ENCODE measurements around the gene OPA1. TPM values are rescaled to one million over a fixed set of nuclear protein-coding genes. Genes with fewer than 3 reads are reported as not detected.
A peak's percentile ranks its signal among the peaks of the same experiment; 100 is the strongest.

OPA1 gene
- total and polyA plus RNA-seq, 4 donors, result 13.3 to 56.5 (median 40.1) TPM

GRCh38 chr3:193711964-193712598, 119.1 kb downstream of the OPA1 start:
- Histone ChIP-seq H3K9me3 (ENCODE audit: control insufficient read depth, low read length) (peaks cover 2% of the 10 kb centered on the region), H3K36me3 (ENCODE audit: control insufficient read depth in 1 of 2, insufficient read depth in 2 of 2, low read length in 1 of 2) (no peaks in the 10 kb centered on the region), H3K27me3 (ENCODE audit: control insufficient read depth in 1 of 2, insufficient read depth in 2 of 2, low read length in 1 of 2) (no peaks in the 10 kb centered on the region), H3K27ac (ENCODE audit: low read depth in 1 of 2, low read length in 2 of 2) (no peak overlapping the region), H3K4me1 (ENCODE audit: control insufficient read depth in 1 of 2, insufficient read depth in 2 of 2, low read length in 2 of 2) (no peaks in the 10 kb centered on the region), H3K4me3 (ENCODE audit: low read length in 2 of 2) (no peak overlapping the region)
- ATAC-seq (ENCODE audit: low FRiP score) (no peak), DNase-seq (no peak)
- WGBS, 2 donors, result 91% methylated on average over 19 of the region's 19 CpGs
- intact Hi-C loops (cut with DNase I), result no loop called here

- ATAC-seq (ENCODE audit: low FRiP score), result no peak
- no peaks in the 10 kb centered on the region for H3K4me1 ChIP-seq (ENCODE audit: control insufficient read depth in 1 of 2, insufficient read depth in 2 of 2, low read length in 2 of 2)
- intact Hi-C loops (cut with DNase I), result no loop called here
- WGBS, 2 donors, result 96 to 97% methylated on average over 5 of the region's 5 CpGs
- no peak overlapping the region for H3K27ac ChIP-seq (ENCODE audit: low read depth in 1 of 2, low read length in 2 of 2)
- peaks cover 2% of the 10 kb centered on the region for H3K9me3 ChIP-seq (ENCODE audit: control insufficient read depth, low read length)
- H3K27me3 ChIP-seq (ENCODE audit: control insufficient read depth in 1 of 2, insufficient read depth in 2 of 2, low read length in 1 of 2), result no peaks in the 10 kb centered on the region
- no peak overlapping the region for H3K4me3 ChIP-seq (ENCODE audit: low read length in 2 of 2)
- no peak for DNase-seq
- no peaks in the 10 kb centered on the region for H3K36me3 ChIP-seq (ENCODE audit: control insufficient read depth in 1 of 2, insufficient read depth in 2 of 2, low read length in 1 of 2)
These were observed 119.9 kb downstream of the OPA1 start for GRCh38 chr3:193712938-193713337.

- DNase-seq, result no peak
- intact Hi-C loops (cut with DNase I), result no loop called here
These were observed 121.6 kb downstream of the OPA1 start for GRCh38 chr3:193714523-193715137.

GRCh38 chr3:193716150-193716549, 123.1 kb downstream of the OPA1 start:
- Histone ChIP-seq H3K4me1 (ENCODE audit: control insufficient read depth in 1 of 2, insufficient read depth in 2 of 2, low read length in 2 of 2) (no peaks in the 10 kb centered on the region), H3K9me3 (ENCODE audit: control insufficient read depth, low read length) (peaks cover 5% of the 10 kb centered on the region), H3K4me3 (ENCODE audit: low read length in 2 of 2) (no peak overlapping the region), H3K36me3 (ENCODE audit: control insufficient read depth in 1 of 2, insufficient read depth in 2 of 2, low read length in 1 of 2) (no peaks in the 10 kb centered on the region), H3K27ac (ENCODE audit: low read depth in 1 of 2, low read length in 2 of 2) (no peak overlapping the region), H3K27me3 (ENCODE audit: control insufficient read depth in 1 of 2, insufficient read depth in 2 of 2, low read length in 1 of 2) (no peaks in the 10 kb centered on the region)
- intact Hi-C loops (cut with DNase I), result no loop called here
- DNase-seq (no peak), ATAC-seq (ENCODE audit: low FRiP score) (no peak)
- WGBS, 2 donors, result 83 to 88% methylated on average over 4 of the region's 4 CpGs

More at GRCh38 chr3:193714523-193715137, 121.6 kb downstream of the OPA1 start:
- Histone ChIP-seq H3K4me1 (ENCODE audit: control insufficient read depth in 1 of 2, insufficient read depth in 2 of 2, low read length in 2 of 2) (no peaks in the 10 kb centered on the region), H3K27ac (ENCODE audit: low read depth in 1 of 2, low read length in 2 of 2) (no peak overlapping the region), H3K4me3 (ENCODE audit: low read length in 2 of 2) (no peak overlapping the region), H3K27me3 (ENCODE audit: control insufficient read depth in 1 of 2, insufficient read depth in 2 of 2, low read length in 1 of 2) (no peaks in the 10 kb centered on the region), H3K36me3 (ENCODE audit: control insufficient read depth in 1 of 2, insufficient read depth in 2 of 2, low read length in 1 of 2) (no peaks in the 10 kb centered on the region), H3K9me3 (ENCODE audit: control insufficient read depth, low read length) (peaks cover 3% of the 10 kb centered on the region)
- no peak for ATAC-seq (ENCODE audit: low FRiP score)
- 74 to 79% methylated on average over 4 of the region's 4 CpGs for WGBS, 2 donors

- 82 to 88% methylated on average over 7 of the region's 7 CpGs for WGBS, 2 donors
- Histone ChIP-seq H3K36me3 (ENCODE audit: control insufficient read depth in 1 of 2, insufficient read depth in 2 of 2, low read length in 1 of 2) (no peaks in the 10 kb centered on the region), H3K27ac (ENCODE audit: low read depth in 1 of 2, low read length in 2 of 2) (no peak overlapping the region), H3K9me3 (ENCODE audit: control insufficient read depth, low read length) (peaks cover 4% of the 10 kb centered on the region), H3K27me3 (ENCODE audit: control insufficient read depth in 1 of 2, insufficient read depth in 2 of 2, low read length in 1 of 2) (no peaks in the 10 kb centered on the region), H3K4me3 (ENCODE audit: low read length in 2 of 2) (no peak overlapping the region), H3K4me1 (ENCODE audit: control insufficient read depth in 1 of 2, insufficient read depth in 2 of 2, low read length in 2 of 2) (no peaks in the 10 kb centered on the region)
- no peak for DNase-seq
- ATAC-seq (ENCODE audit: low FRiP score), result no peak
- intact Hi-C loops (cut with DNase I), result no loop called here
These were observed 126.7 kb downstream of the OPA1 start for GRCh38 chr3:193719735-193720134.

- 94 to 96% methylated on average over 3 of the region's 3 CpGs for WGBS, 2 donors
- Histone ChIP-seq H3K9me3 (ENCODE audit: control insufficient read depth, low read length) (peaks cover 4% of the 10 kb centered on the region), H3K36me3 (ENCODE audit: control insufficient read depth in 1 of 2, insufficient read depth in 2 of 2, low read length in 1 of 2) (no peaks in the 10 kb centered on the region), H3K27me3 (ENCODE audit: control insufficient read depth in 1 of 2, insufficient read depth in 2 of 2, low read length in 1 of 2) (no peaks in the 10 kb centered on the region), H3K4me3 (ENCODE audit: low read length in 2 of 2) (no peak overlapping the region), H3K27ac (ENCODE audit: low read depth in 1 of 2, low read length in 2 of 2) (no peak overlapping the region), H3K4me1 (ENCODE audit: control insufficient read depth in 1 of 2, insufficient read depth in 2 of 2, low read length in 2 of 2) (no peaks in the 10 kb centered on the region)
- DNase-seq (no peak), ATAC-seq (ENCODE audit: low FRiP score) (no peak)
- intact Hi-C loops (cut with DNase I), result no loop called here
These were observed 127.2 kb downstream of the OPA1 start for GRCh38 chr3:193720169-193720568.

- DNase-seq, result no peak
- no peak for ATAC-seq (ENCODE audit: low FRiP score)
- 87 to 91% methylated on average over 3 of the region's 3 CpGs for WGBS, 2 donors
These were observed 129.6 kb downstream of the OPA1 start for GRCh38 chr3:193722566-193722965.

GRCh38 chr3:193727089-193727488, 134.1 kb downstream of the OPA1 start:
- ATAC-seq (ENCODE audit: low FRiP score) (no peak), DNase-seq (no peak)
- WGBS, 2 donors, result 77 to 81% methylated on average over 6 of the region's 6 CpGs

More at GRCh38 chr3:193722566-193722965, 129.6 kb downstream of the OPA1 start:
- intact Hi-C loops (cut with DNase I), result no loop called here
- no peaks in the 10 kb centered on the region for H3K36me3 ChIP-seq (ENCODE audit: control insufficient read depth in 1 of 2, insufficient read depth in 2 of 2, low read length in 1 of 2)
- H3K4me1 ChIP-seq (ENCODE audit: control insufficient read depth in 1 of 2, insufficient read depth in 2 of 2, low read length in 2 of 2), result no peaks in the 10 kb centered on the region
- no peaks in the 10 kb centered on the region for H3K27me3 ChIP-seq (ENCODE audit: control insufficient read depth in 1 of 2, insufficient read depth in 2 of 2, low read length in 1 of 2)
- H3K4me3 ChIP-seq (ENCODE audit: low read length in 2 of 2), result no peak overlapping the region
- peaks cover 4% of the 10 kb centered on the region for H3K9me3 ChIP-seq (ENCODE audit: control insufficient read depth, low read length)
- no peak overlapping the region for H3K27ac ChIP-seq (ENCODE audit: low read depth in 1 of 2, low read length in 2 of 2)

GRCh38 chr3:193728429-193729087, 135.6 kb downstream of the OPA1 start:
- 91 to 92% methylated on average over 7 of the region's 7 CpGs for WGBS, 2 donors
- peak; percentile 36 for ATAC-seq (ENCODE audit: low FRiP score)
- intact Hi-C loops (cut with DNase I), result no loop called here
- Histone ChIP-seq H3K36me3 (ENCODE audit: control insufficient read depth in 1 of 2, insufficient read depth in 2 of 2, low read length in 1 of 2) (no peaks in the 10 kb centered on the region), H3K9me3 (ENCODE audit: control insufficient read depth, low read length) (no peaks in the 10 kb centered on the region), H3K4me3 (ENCODE audit: low read length in 2 of 2) (no peak overlapping the region), H3K27ac (ENCODE audit: low read depth in 1 of 2, low read length in 2 of 2) (no peak overlapping the region), H3K4me1 (ENCODE audit: control insufficient read depth in 1 of 2, insufficient read depth in 2 of 2, low read length in 2 of 2) (no peaks in the 10 kb centered on the region), H3K27me3 (ENCODE audit: control insufficient read depth in 1 of 2, insufficient read depth in 2 of 2, low read length in 1 of 2) (no peaks in the 10 kb centered on the region)
- no peak for DNase-seq

More at GRCh38 chr3:193727089-193727488, 134.1 kb downstream of the OPA1 start:
- Histone ChIP-seq H3K9me3 (ENCODE audit: control insufficient read depth, low read length) (no peaks in the 10 kb centered on the region), H3K36me3 (ENCODE audit: control insufficient read depth in 1 of 2, insufficient read depth in 2 of 2, low read length in 1 of 2) (no peaks in the 10 kb centered on the region), H3K4me1 (ENCODE audit: control insufficient read depth in 1 of 2, insufficient read depth in 2 of 2, low read length in 2 of 2) (no peaks in the 10 kb centered on the region), H3K4me3 (ENCODE audit: low read length in 2 of 2) (no peak overlapping the region), H3K27me3 (ENCODE audit: control insufficient read depth in 1 of 2, insufficient read depth in 2 of 2, low read length in 1 of 2) (no peaks in the 10 kb centered on the region), H3K27ac (ENCODE audit: low read depth in 1 of 2, low read length in 2 of 2) (no peak overlapping the region)
- intact Hi-C loops (cut with DNase I), result no loop called here
